ENCODE measurements around the gene SUPT4H1.
"Not testable (repeated sequence)": the region's sequence is repeated elsewhere in the genome, so short reads cannot be mapped to it uniquely, and the experiment has no call there.

- not testable (repeated sequence) for TF ChIP-seq CTCF, POLR2A (IDR thresholded peaks at IDR 0.05)
Measured at GRCh38 chr17:58341136-58341860, 10.7 kb downstream of the SUPT4H1 start.

All from thyroid gland (tissue), 4 donors.